Measurements from ENCODE around the gene NFIB. TPM values are rescaled to one million over a fixed set of nuclear protein-coding genes. Genes with fewer than 3 reads are reported as not detected.
A peak's percentile ranks its signal among the peaks of the same experiment; 100 is the strongest.

The NFIB gene
- total RNA-seq, 2 experiments from 2014 or later, result not detected

DNA sequence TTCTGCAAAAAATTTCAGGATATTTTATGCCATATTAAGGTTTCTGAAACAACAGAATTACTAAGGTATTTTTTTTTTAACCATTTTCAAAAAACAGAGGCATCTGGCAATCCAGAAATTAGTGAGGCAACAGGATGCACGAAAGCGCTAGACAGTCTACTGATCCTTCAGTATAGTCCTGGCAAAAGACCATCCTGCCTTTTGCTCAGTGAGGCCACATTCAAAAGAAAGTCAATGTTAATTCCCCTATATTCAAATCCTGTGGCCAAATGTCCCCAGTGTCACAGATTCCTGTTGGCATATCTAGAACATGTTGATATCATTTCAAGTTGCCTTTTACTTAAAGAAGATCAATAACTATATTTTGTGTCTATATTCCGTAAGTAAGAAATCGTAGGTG is 13.1 kb upstream of the NFIB start:
- DNase-seq (no peak), ATAC-seq (no peak)
- Mint-ChIP-seq H3K4me3 (no peak overlapping the region), H3K27ac (no peak overlapping the region), H3K4me1 (ENCODE audit: low read depth) (peaks cover 8% of the 10 kb centered on the region), H3K9me3 (no peaks in the 10 kb centered on the region), H3K27me3 (peaks cover 22% of the 10 kb centered on the region), H3K36me3 (ENCODE audit: low read depth) (no peaks in the 10 kb centered on the region)
- no peak for TF ChIP-seq CTCF (IDR thresholded peaks at IDR 0.05)
- intact Hi-C loops (cut with micrococcal nuclease), result no loop called here
- POLR2A ChIA-PET, result no interaction called here
- CTCF ChIA-PET, result no interaction called here

GRCh38 chr9:14326264-14326826 is 12.4 kb upstream of the NFIB start:
- no peaks in the 10 kb centered on the region for H3K9me3 Mint-ChIP-seq
- no peak overlapping the region for H3K4me3 Mint-ChIP-seq
- DNase-seq, result peak; percentile 33
- POLR2A ChIA-PET, result no interaction called here
- H3K4me1 Mint-ChIP-seq (ENCODE audit: low read depth), result peaks cover 14% of the 10 kb centered on the region
- CTCF ChIA-PET, result no interaction called here
- peaks cover 28% of the 10 kb centered on the region for H3K27me3 Mint-ChIP-seq
- peak; percentile 56 for ATAC-seq
- intact Hi-C loops (cut with micrococcal nuclease), result no loop called here
- H3K36me3 Mint-ChIP-seq (ENCODE audit: low read depth), result no peaks in the 10 kb centered on the region
- TF ChIP-seq CTCF (IDR thresholded peaks at IDR 0.05), result no peak
- H3K27ac Mint-ChIP-seq, result no peak overlapping the region

DNA sequence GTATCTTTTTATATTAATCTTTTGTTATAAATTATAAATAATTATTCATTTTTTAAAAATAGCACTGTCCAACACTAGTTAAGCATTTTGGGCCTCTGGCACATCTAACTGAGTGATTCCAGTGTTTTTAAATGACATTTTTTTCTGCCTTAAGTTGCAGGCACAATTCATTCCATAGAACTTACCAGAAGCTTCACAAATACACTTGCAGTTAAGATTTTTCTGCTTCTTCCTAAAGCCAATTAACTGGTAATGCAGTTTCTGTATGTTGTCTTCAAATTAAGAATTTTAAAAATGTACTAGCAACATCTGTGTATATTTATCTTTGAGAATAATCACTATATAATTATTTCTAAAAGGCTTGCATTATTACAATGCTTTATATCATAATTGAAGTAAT is 11.2 kb upstream of the NFIB start:
- DNase-seq (no peak), ATAC-seq (no peak)
- no peaks in the 10 kb centered on the region for H3K9me3 Mint-ChIP-seq
- no peaks in the 10 kb centered on the region for H3K36me3 Mint-ChIP-seq (ENCODE audit: low read depth)
- peaks cover 24% of the 10 kb centered on the region for H3K4me1 Mint-ChIP-seq (ENCODE audit: low read depth)
- H3K27ac Mint-ChIP-seq, result no peak overlapping the region
- TF ChIP-seq CTCF (IDR thresholded peaks at IDR 0.05), result no peak
- POLR2A ChIA-PET, result no interaction called here
- intact Hi-C loops (cut with micrococcal nuclease), result no loop called here
- CTCF ChIA-PET, result no interaction called here
- H3K27me3 Mint-ChIP-seq, result peaks cover 36% of the 10 kb centered on the region
- no peak overlapping the region for H3K4me3 Mint-ChIP-seq

DNA sequence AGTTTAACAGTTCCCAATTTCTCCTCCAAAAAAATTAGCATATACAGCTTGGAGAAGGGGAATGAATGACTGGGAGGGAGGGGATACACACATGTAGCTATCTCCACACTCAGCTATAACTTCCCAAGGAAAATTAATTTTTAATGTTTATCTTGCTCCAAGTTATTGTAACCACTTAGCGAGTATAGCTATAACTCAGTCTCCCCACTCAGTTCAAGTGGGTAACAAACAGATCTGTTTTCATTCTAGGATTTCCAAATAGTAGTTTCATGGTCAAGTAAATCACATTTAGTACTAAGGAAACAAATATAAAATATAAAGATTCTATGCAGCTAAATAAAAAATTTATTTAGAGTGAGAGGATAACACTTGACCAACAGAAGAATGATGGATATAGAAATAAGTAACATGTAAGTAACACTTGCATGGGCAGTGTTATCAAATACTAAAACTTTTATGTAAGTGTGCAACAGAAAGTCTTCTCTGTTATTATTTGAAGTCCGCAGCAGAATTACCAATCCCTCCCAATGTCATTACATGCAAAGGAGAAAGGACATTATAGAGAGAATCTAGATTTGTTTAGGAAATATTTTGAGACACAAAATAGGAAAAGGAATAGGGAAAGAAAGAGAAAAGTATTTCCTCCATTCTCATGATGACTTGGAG is 10.2 kb upstream of the NFIB start:
- no peak for TF ChIP-seq CTCF (IDR thresholded peaks at IDR 0.05)
- no peak overlapping the region for H3K27ac Mint-ChIP-seq
- DNase-seq, result no peak
- H3K4me3 Mint-ChIP-seq, result no peak overlapping the region
- intact Hi-C loops (cut with micrococcal nuclease), result no loop called here
- ChIA-PET CTCF (interaction anchor here (1.5 kb wide), 1 partner anchor 30 kb away, joined by 6 read pairs; no protein-coding TSS in a partner anchor), POLR2A (no interaction called here)
- no peak for ATAC-seq
- no peaks in the 10 kb centered on the region for H3K9me3 Mint-ChIP-seq
- peaks cover 27% of the 10 kb centered on the region for H3K4me1 Mint-ChIP-seq (ENCODE audit: low read depth)
- H3K36me3 Mint-ChIP-seq (ENCODE audit: low read depth), result no peaks in the 10 kb centered on the region
- H3K27me3 Mint-ChIP-seq, result peaks cover 34% of the 10 kb centered on the region

GRCh38 chr9:14323083-14323971 is 9.4 kb upstream of the NFIB start:
- H3K4me1 Mint-ChIP-seq (ENCODE audit: low read depth), result peaks cover 27% of the 10 kb centered on the region
- ATAC-seq, result no peak

More at GRCh38 chr9:14323083-14323971, 9.4 kb upstream of the NFIB start:
- H3K27me3 Mint-ChIP-seq, result peaks cover 39% of the 10 kb centered on the region
- DNase-seq, result no peak
- no peak for TF ChIP-seq CTCF (IDR thresholded peaks at IDR 0.05)
- peak overlapping the region; percentile 67 for H3K27ac Mint-ChIP-seq
- H3K36me3 Mint-ChIP-seq (ENCODE audit: low read depth), result no peaks in the 10 kb centered on the region
- ChIA-PET POLR2A (no interaction called here), CTCF (interaction anchor here (1.5 kb wide), 1 partner anchor 30 kb away, joined by 6 read pairs; no protein-coding TSS in a partner anchor)
- H3K9me3 Mint-ChIP-seq, result no peaks in the 10 kb centered on the region
- peak overlapping the region; percentile 65 for H3K4me3 Mint-ChIP-seq
- intact Hi-C loops (cut with micrococcal nuclease), result no loop called here
